22Rv1 (cell line): Measurements from ENCODE around the gene NFIA.

Source experiments
- H3K27ac ChIP-seq: fragments of 450-650 bp; 2 replicates; pipeline ENCODE4 v1.5.1; 2017
- ZFX ChIP-seq: fragments of 450-650 bp; IDR thresholded peaks from 2 replicates; pipeline ENCODE4 v1.6.1; 2017; ENCODE audit warnings: antibody characterized with exemption, borderline replicate concordance
- TF ChIP-seq, protein P1 (sequence below): fragments of 450-650 bp; IDR thresholded peaks from 2 replicates; pipeline ENCODE4 v1.5.1; 2017; ENCODE audit warnings: mild to moderate bottlenecking

Gene NFIA

DNA sequence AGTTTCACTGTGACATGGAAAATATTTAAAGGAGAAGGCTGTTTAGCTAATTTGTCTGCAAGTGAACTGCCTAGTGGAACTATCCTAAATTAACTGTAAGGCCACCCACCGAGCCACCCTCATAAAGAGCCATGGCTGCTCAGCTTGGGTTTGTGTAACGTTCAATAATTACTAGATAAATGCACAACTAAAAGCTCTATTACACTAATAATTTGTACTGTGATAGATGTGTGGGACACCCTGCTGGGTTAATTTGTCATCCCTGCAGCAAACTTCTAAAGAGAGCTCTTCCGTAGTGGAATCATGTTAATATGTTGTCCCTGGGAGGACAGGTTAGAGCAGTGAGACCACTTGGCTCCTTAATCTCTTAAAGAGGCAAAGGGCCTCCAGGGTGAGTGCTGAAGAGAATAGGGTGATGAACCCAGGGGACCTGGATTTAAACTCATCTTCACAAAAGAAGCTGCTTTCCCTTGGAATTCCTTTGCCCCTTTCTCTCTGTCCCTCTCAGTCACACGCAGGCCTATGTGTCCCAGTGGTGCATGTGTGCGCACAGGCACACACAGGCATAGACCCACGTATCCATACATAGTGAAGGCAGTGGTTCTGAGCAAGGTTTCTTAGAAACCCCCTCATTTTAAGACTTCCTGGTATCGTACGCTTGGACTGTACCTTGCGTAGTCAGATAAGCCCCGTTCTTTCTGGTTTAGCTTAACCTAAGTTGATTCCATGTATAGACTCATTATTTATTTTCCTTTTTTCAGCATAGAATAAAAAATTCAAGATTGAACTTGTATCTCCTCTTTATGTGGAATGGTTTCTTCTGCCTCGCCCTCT, 310.3 kb downstream of the NFIA start:
- no peak for TF ChIP-seq ZFX
- TF ChIP-seq, protein P1, sequence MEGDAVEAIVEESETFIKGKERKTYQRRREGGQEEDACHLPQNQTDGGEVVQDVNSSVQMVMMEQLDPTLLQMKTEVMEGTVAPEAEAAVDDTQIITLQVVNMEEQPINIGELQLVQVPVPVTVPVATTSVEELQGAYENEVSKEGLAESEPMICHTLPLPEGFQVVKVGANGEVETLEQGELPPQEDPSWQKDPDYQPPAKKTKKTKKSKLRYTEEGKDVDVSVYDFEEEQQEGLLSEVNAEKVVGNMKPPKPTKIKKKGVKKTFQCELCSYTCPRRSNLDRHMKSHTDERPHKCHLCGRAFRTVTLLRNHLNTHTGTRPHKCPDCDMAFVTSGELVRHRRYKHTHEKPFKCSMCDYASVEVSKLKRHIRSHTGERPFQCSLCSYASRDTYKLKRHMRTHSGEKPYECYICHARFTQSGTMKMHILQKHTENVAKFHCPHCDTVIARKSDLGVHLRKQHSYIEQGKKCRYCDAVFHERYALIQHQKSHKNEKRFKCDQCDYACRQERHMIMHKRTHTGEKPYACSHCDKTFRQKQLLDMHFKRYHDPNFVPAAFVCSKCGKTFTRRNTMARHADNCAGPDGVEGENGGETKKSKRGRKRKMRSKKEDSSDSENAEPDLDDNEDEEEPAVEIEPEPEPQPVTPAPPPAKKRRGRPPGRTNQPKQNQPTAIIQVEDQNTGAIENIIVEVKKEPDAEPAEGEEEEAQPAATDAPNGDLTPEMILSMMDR = no peak
- no peak overlapping the region for H3K27ac ChIP-seq

DNA sequence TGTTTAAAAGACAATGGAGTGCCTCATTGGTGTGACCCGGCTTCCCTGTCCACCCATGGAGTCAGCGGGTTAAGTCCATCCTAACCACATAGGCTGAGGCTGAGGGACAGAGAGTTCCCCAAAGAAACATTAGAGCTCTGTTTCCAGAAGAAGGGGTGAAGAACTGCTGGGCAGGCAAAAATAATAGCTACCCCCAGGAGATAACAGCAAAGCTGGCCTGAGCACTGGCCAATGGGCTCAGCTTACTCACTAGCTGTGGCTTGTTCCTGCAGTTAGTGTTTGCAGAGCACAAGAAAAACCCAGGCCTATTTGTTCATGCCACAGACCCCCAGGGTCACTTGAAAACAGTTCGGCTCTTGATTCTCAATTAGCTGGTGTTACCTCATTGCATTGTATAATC, 311.2 kb downstream of the NFIA start:
- no peak overlapping the region for H3K27ac ChIP-seq
- TF ChIP-seq ZFX = no peak
- TF ChIP-seq, protein P1 = no peak

DNA sequence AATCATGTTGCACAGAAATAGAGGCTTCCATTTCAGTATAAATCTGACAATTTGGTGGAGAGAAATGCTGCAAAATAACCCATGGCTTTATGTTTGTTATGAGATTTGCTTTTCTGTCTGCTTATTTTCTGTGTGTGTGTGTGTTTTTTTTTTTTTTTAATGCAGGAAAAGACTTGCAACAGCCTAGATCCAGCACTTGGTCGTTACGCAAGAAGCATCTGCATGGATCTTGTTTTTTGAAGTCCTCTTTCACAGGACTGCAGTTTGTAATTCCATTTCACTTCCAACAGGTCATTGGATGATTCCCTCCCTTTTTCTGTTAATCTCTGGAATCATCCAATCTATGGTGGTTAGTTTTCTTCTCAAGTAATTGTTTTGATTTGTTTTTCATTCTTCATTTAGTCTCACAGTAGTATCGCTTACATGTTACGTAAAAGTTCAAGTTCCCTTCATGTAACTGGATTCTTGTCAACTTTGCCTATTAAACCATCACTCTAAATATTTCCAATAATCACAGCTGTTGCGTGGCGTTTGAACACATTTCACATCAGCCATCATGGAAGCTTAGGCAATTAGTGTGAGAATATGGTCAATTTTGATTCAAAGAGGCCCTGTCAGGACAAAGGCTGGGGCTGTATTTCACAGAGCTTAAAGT, 312.9 kb downstream of the NFIA start:
- H3K27ac ChIP-seq = no peak overlapping the region
- no peak for TF ChIP-seq ZFX
- TF ChIP-seq, protein P1 = no peak

DNA sequence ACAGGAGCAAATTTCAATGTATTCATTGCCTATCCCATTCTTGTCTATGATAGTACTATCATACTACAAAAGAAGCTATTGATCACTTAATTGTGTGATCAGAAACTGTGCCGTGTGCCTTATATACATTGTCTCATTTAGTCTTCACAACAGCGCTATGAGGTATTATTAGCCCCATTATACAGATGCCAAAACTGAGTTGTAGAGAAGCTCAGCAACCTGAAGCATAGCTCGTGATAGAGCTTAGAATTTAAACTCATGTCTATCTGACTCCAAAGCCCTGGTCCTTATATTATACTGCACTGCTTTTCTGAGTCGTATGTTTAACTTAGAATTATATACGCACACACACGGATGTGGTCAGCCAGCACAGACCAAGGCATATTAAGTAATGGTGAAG, 315.1 kb downstream of the NFIA start:
- TF ChIP-seq ZFX = no peak
- TF ChIP-seq, protein P1 = no peak

DNA sequence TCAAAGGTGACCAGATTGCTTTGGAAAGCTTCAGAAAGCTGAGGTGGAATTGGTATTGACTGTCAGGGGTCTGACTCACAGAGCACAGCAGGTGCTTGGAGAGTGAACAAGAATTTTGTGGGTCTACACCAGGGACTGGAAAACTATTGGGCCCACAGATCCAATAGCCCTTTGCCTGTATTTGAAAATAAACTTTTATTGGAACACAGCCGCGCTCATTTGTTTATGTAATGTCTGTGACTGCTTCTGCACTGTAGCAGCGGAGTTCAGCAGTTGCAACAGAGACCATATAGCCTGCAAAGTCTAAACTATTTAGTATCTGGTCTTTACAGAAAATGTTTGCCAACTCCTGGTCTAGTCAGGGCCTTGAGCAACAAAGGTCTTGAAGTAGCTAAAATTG, 315.6 kb downstream of the NFIA start:
- TF ChIP-seq ZFX = no peak
- TF ChIP-seq, protein P1 = no peak
- no peak overlapping the region for H3K27ac ChIP-seq

More for the DNA sequence above, 315.1 kb downstream of the NFIA start:
- no peak overlapping the region for H3K27ac ChIP-seq

DNA sequence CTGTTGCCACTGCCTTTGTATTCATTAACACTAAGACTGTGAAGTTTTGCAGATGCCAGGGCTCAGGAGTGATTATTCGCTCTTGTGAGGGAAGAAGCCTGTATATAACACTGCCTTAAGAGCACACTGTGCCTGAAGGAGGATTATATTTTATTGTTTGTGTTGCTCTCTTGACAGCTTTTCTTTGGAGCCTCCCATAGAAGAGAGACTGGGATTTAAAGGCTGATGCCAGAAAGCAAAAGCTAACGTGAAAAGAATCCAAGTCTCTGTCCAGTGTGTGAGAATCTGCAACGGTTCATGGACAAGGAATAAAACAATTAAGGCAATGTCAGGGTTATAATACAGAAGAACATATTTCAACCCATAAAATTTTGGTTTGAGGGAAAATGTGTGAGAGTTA, 316.8 kb downstream of the NFIA start:
- no peak for TF ChIP-seq ZFX
- TF ChIP-seq, protein P1 = no peak
- H3K27ac ChIP-seq = no peak overlapping the region
